DOHH2 (cell line): ENCODE data around the gene ZKSCAN2.

Experiments used
- CTCF ChIP-seq: fragments of 200-600 bp; sonication (generic); IDR thresholded peaks from one replicate; pipeline ENCODE4 v1.5.1; 2014; ENCODE audit warnings: antibody characterized with exemption, mild to moderate bottlenecking, low read depth, low read length; ENCODE audit not compliant: poor library complexity, severe bottlenecking
- EZH2phosphoT487 ChIP-seq: fragments of 200-600 bp; sonication (generic); IDR thresholded peaks from 2 replicates; pipeline ENCODE4 v1.6.1; 2017; ENCODE audit warnings: borderline replicate concordance, mild to moderate bottlenecking, antibody characterized with exemption, low read length, moderate library complexity, mixed read lengths

- no peak for TF ChIP-seq CTCF
- no peak for TF ChIP-seq EZH2phosphoT487
These were observed 21.8 kb upstream of the ZKSCAN2 start for GRCh38 chr16:25279491-25279890.
